Daoy (cell line): ENCODE data around the gene HTR2A. TPM values are rescaled to one million over a fixed set of nuclear protein-coding genes. Genes with fewer than 3 reads are reported as not detected.

Experiments
- DNase-seq: peaks from one replicate; pipeline ENCODE4 v3.0.0-alpha.2; 2015; ENCODE audit warnings: low read depth
- total RNA-seq: library from RNA; depleted of rRNA; stranded (reverse); fragments of >200 nt; shearing (Covaris generic); gene quantifications from 2 replicates; pipeline ENCODE4 v1.2.3, GENCODE V29; 2014; rRNA removed

HTR2A gene
- 0.11 TPM in 1 of 2 replicates, not detected in the other for total RNA-seq

- DNase-seq, result peak; percentile 17
Measured at GRCh38 chr13:46896341-46897137, at the start of gene HTR2A. HTR2A (minus strand) TSS chr13:46897053; CDS start chr13:46895906, 1,147 bp downstream.

- DNase-seq, result no peak
Measured at GRCh38 chr13:46936525-46936924, 39.7 kb upstream of the HTR2A start.

GRCh38 chr13:46934749-46935148 lies 37.9 kb upstream of the HTR2A start:
- DNase-seq, result no peak

GRCh38 chr13:46926916-46927590 lies 30.2 kb upstream of the HTR2A start:
- no peak for DNase-seq

GRCh38 chr13:46925486-46925885 lies 28.6 kb upstream of the HTR2A start:
- DNase-seq, result no peak

GRCh38 chr13:46914341-46914740 lies 17.5 kb upstream of the HTR2A start:
- no peak for DNase-seq

GRCh38 chr13:46913757-46914156 lies 16.9 kb upstream of the HTR2A start:
- no peak for DNase-seq

GRCh38 chr13:46909042-46909441 lies 12.2 kb upstream of the HTR2A start:
- no peak for DNase-seq

GRCh38 chr13:46908501-46908900 lies 11.6 kb upstream of the HTR2A start:
- peak; percentile 5 for DNase-seq

- no peak for DNase-seq
Measured at GRCh38 chr13:46906405-46906804, 9.6 kb upstream of the HTR2A start.

GRCh38 chr13:46905249-46905648 lies 8.4 kb upstream of the HTR2A start:
- no peak for DNase-seq

- no peak for DNase-seq
Measured at GRCh38 chr13:46903748-46904147, 6.9 kb upstream of the HTR2A start.

GRCh38 chr13:46901721-46902120 lies 4.9 kb upstream of the HTR2A start:
- DNase-seq, result no peak

GRCh38 chr13:46899801-46900200 lies 2.9 kb upstream of the HTR2A start:
- DNase-seq, result no peak

GRCh38 chr13:46895381-46895780 lies 1.5 kb downstream of the HTR2A start:
- DNase-seq, result no peak

- DNase-seq, result peak; percentile 2
Measured at GRCh38 chr13:46894568-46894967, 2.3 kb downstream of the HTR2A start.

GRCh38 chr13:46893798-46894560 lies 2.9 kb downstream of the HTR2A start:
- DNase-seq, result peak; percentile 39

GRCh38 chr13:46893221-46893740 lies 3.6 kb downstream of the HTR2A start:
- no peak for DNase-seq

- DNase-seq, result no peak
Measured at GRCh38 chr13:46885018-46885417, 11.8 kb downstream of the HTR2A start.

GRCh38 chr13:46884531-46884930 lies 12.3 kb downstream of the HTR2A start:
- DNase-seq, result no peak

- no peak for DNase-seq
Measured at GRCh38 chr13:46881621-46882020, 15.2 kb downstream of the HTR2A start.

GRCh38 chr13:46874006-46874405 lies 22.8 kb downstream of the HTR2A start:
- DNase-seq, result no peak
